HepG2 (cell line): Measurements from ENCODE around the gene VWA7. TPM values are rescaled to one million over a fixed set of nuclear protein-coding genes. Genes with fewer than 3 reads are reported as not detected.

Experiments
- ARNT ChIP-seq: fragments of 450-650 bp; IDR thresholded peaks from 2 replicates; pipeline ENCODE4 v1.6.1; 2017
- ATF1 ChIP-seq: IDR thresholded peaks from 2 replicates; pipeline ENCODE4 v1.6.1; 2016; ENCODE audit warnings: mild to moderate bottlenecking, control low read depth
- CHD4 ChIP-seq: fragments of 200-600 bp; sonication (generic); IDR thresholded peaks from 2 replicates; pipeline ENCODE4 v1.7.0; 2017; ENCODE audit warnings: mild to moderate bottlenecking, low read length, borderline replicate concordance
- DBP ChIP-seq: sonication (generic); formaldehyde crosslinking; IDR thresholded peaks from 2 replicates; pipeline ENCODE4 v1.4.0; 2020; ENCODE audit warnings: missing genetic modification reagents; ENCODE audit errors: not compliant biosample characterization
- ESRRA ChIP-seq: sonication (generic); formaldehyde crosslinking; IDR thresholded peaks from 2 replicates; pipeline ENCODE4 v1.5.1; 2020; ENCODE audit warnings: mild to moderate bottlenecking, low read depth, missing genetic modification reagents
- JUNB ChIP-seq: sonication (generic); formaldehyde crosslinking; IDR thresholded peaks from 2 replicates; pipeline ENCODE4 v1.8.0; 2022; ENCODE audit warnings: missing genetic modification reagents, mild to moderate bottlenecking, borderline replicate concordance
- LBX2 ChIP-seq: sonication (generic); formaldehyde crosslinking; IDR thresholded peaks from 2 replicates; pipeline ENCODE4 v1.5.0; 2020; ENCODE audit warnings: missing genetic modification reagents, mild to moderate bottlenecking, borderline replicate concordance
- LCORL ChIP-seq, 2 experiments: fragments of 450-650 bp in 1 of 2; sonication (generic) in 1 of 2; formaldehyde crosslinking in 1 of 2; IDR thresholded peaks; 2 replicates each; pipeline versions ENCODE4 v1.5.0 to v1.6.1; 2017 to 2020; ENCODE audit warnings: antibody characterized with exemption in 1 of 2, missing genetic modification reagents in 1 of 2
- NR2F1 ChIP-seq, 2 experiments: fragments of 450-650 bp in 1 of 2; formaldehyde crosslinking in 1 of 2; IDR thresholded peaks; 2 replicates each; pipeline versions ENCODE4 v1.5.0 to v1.6.1; 2016 to 2020; ENCODE audit warnings: mild to moderate bottlenecking in 1 of 2, missing compliant biosample characterization in 1 of 2, missing genetic modification reagents in 1 of 2, moderate library complexity in 1 of 2
- RFX5 ChIP-seq: IDR thresholded peaks from 2 replicates; pipeline ENCODE4 v1.6.1; 2011; ENCODE audit warnings: low read depth, low read length, improper control_type of control experiment
- SAP130 ChIP-seq: IDR thresholded peaks from 2 replicates; pipeline ENCODE4 v1.6.1; 2016; ENCODE audit warnings: low read depth
- ZFP82 ChIP-seq: sonication (generic); formaldehyde crosslinking; IDR thresholded peaks from 2 replicates; pipeline ENCODE4 v1.5.1; 2020; ENCODE audit warnings: mild to moderate bottlenecking, missing genetic modification reagents, borderline replicate concordance
- ZNF280B ChIP-seq: sonication (generic); formaldehyde crosslinking; IDR thresholded peaks from 2 replicates; pipeline ENCODE4 v1.5.0; 2020; ENCODE audit warnings: missing genetic modification reagents, mild to moderate bottlenecking, borderline replicate concordance
- ZNF740 ChIP-seq: sonication (generic); formaldehyde crosslinking; IDR thresholded peaks from 2 replicates; pipeline ENCODE4 v1.4.0; 2020; ENCODE audit warnings: missing genetic modification reagents
- polyA plus RNA-seq, 8 experiments: library from polyadenylated mRNA; depleted of rRNA in 3 of 8; stranded (reverse) in 7 of 8; unstranded in 1 of 8; fragments of >200 nt; fragmentation: Illumina TruSeq in 4 of 8; extraction: Trizol in 4 of 8; gene quantifications; 2 replicates each; pipeline versions ENCODE4 v1.2.1 to v1.2.3, GENCODE V29; 2011 to 2016; ENCODE audit warnings: low read depth in 4 of 8, missing spikeins in 1 of 8, mixed read lengths in 1 of 8; ENCODE audit not compliant: insufficient read depth in 1 of 8
- total RNA-seq, 5 experiments: library from RNA; depleted of rRNA; stranded (reverse); fragments of >200 nt; fragmentation: Illumina TruSeq; extraction: Trizol; gene quantifications; 2 replicates each; pipeline ENCODE4 v1.2.3, GENCODE V29; 2016; ENCODE audit warnings: low read depth in 1 of 5

VWA7 gene
- total and polyA plus RNA-seq, 2 of the 13 experiments (the other 11 are each of a cell fraction or from before 2014, with no cell fraction given), result 0.86 to 3.3 TPM

- TF ChIP-seq LBX2 (CRISPR knock-in tag) (no peak), LCORL (IDR thresholded peaks at IDR 0.05) (0 out of 2 replicates have a peak, but pooled peaks have one; percentile 65), LCORL (CRISPR knock-in tag; IDR thresholded peaks at IDR 0.05) (peak; percentile 74; the same call in 1 of the 2 replicates), RFX5 (no peak), ZNF280B (CRISPR knock-in tag) (no peak), ATF1 (CRISPR knock-in tag) (no peak), CHD4 (no peak), NR2F1 (CRISPR knock-in tag; IDR thresholded peaks at IDR 0.05) (no peak), ZFP82 (0 out of 2 replicates have a peak, but pooled peaks have one; percentile 44), JUNB (peak; percentile 63; the same call in 1 of the 2 replicates), DBP (CRISPR knock-in tag) (no peak), ARNT (no peak), SAP130 (peak; percentile 96), ESRRA (peak; percentile 58), ZNF740 (0 out of 2 replicates have a peak, but pooled peaks have one; percentile 28)
Observed at GRCh38 chr6:31737991-31738979, 38.8 kb downstream of the VWA7 start (continued).
